Parathyroid adenoma (tissue), 2 donors: ENCODE results near the gene OVCH2.
A peak's percentile ranks its signal among the peaks of the same experiment; 100 is the strongest.
"Not testable (repeated sequence)": the region's sequence is repeated elsewhere in the genome, so short reads cannot be mapped to it uniquely, and the experiment has no call there.

Experiments used
- H2AFZ ChIP-seq: fragments of 300-600 bp; sonication (generic); one replicate; pipeline ENCODE4 v1.7.0; 2017; ENCODE audit warnings: antibody characterized with exemption, mild to moderate bottlenecking
- H3K27ac ChIP-seq: fragments of 300-600 bp; sonication (generic); one replicate; pipeline ENCODE4 v1.7.0; 2017
- H3K27me3 ChIP-seq: fragments of 300-600 bp; sonication (generic); one replicate; pipeline ENCODE4 v1.7.0; 2017; ENCODE audit warnings: low read length; ENCODE audit not compliant: control insufficient read depth, insufficient read depth
- H3K36me3 ChIP-seq: fragments of 300-600 bp; sonication (generic); one replicate; pipeline ENCODE4 v1.7.0; 2017; ENCODE audit warnings: low read length; ENCODE audit not compliant: control insufficient read depth, insufficient read depth
- H3K4me1 ChIP-seq: fragments of 300-600 bp; sonication (generic); one replicate; pipeline ENCODE4 v1.7.0; 2017; ENCODE audit warnings: control low read depth
- H3K4me2 ChIP-seq: fragments of 300-600 bp; sonication (generic); one replicate; pipeline ENCODE4 v1.7.0; 2017; ENCODE audit warnings: low read length
- H3K4me3 ChIP-seq: fragments of 300-600 bp; sonication (generic); one replicate; pipeline ENCODE4 v1.7.0; 2017; ENCODE audit warnings: low read depth, low read length
- H3K79me2 ChIP-seq: fragments of 300-600 bp; sonication (generic); one replicate; pipeline ENCODE4 v1.7.0; 2017; ENCODE audit warnings: control low read depth
- H3K9ac ChIP-seq: fragments of 300-600 bp; sonication (generic); one replicate; pipeline ENCODE4 v1.7.0; 2017; ENCODE audit warnings: mild to moderate bottlenecking
- H3K9me3 ChIP-seq: fragments of 300-600 bp; sonication (generic); one replicate; pipeline ENCODE4 v1.7.0; 2017; ENCODE audit warnings: low read length; ENCODE audit not compliant: control insufficient read depth
- TF ChIP-seq, protein P1 (sequence below): fragments of 300-600 bp; sonication (generic); IDR thresholded peaks from one replicate; pipeline ENCODE4 v1.7.0; 2017; ENCODE audit warnings: antibody characterized with exemption, mild to moderate bottlenecking
- donor health status: primary hyperparathyroidism.

Gene OVCH2

DNA sequence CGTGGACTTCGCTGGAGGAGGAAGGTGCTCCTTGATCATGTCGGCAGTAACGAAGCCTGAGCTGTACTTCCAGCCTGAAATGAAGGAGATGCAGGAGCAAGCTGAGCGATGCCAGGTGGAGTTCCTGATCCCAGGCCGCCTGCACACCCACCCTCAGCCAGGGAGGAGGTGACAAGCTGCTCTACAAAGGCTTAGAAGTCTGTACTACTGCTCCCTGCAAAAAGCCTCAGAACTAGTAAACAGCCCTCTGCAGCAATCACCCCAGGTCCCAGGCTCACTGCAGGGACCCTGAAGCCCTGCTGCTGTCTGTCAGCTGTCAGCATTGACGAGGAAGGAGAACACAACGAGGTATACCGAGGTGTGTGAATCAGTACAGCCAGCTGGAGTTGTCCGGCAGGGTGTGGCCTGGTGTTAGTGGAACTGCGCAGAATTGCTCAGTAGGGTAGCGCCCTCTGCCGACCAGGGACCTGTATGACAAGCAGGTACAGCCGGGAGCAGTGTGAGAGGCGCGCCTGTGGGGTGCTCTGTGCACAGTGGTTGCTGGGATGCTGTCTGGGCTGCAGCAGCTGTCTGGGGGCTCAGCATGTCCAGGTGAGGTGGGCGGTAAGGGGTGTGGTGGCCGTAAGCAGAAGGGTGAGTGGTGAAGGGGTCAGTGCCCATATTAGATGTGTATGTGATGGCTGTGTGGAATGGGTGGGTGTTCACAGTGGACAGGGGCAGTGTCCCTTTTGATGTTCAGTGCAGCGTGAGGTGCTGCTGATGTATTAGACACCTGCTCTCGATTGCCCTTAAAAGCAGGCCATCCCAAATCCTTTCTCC is 40.6 kb downstream of the OVCH2 start:
- no peaks in the 10 kb centered on the region for H3K9me3 ChIP-seq
- peak overlapping the region; percentile 61 for H3K27ac ChIP-seq
- H2AFZ ChIP-seq, result no peak overlapping the region
- no peak overlapping the region for H3K4me3 ChIP-seq
- peaks cover 21% of the 10 kb centered on the region for H3K4me1 ChIP-seq
- no peaks in the 10 kb centered on the region for H3K79me2 ChIP-seq
- no peaks in the 10 kb centered on the region for H3K27me3 ChIP-seq
- TF ChIP-seq, protein P1, sequence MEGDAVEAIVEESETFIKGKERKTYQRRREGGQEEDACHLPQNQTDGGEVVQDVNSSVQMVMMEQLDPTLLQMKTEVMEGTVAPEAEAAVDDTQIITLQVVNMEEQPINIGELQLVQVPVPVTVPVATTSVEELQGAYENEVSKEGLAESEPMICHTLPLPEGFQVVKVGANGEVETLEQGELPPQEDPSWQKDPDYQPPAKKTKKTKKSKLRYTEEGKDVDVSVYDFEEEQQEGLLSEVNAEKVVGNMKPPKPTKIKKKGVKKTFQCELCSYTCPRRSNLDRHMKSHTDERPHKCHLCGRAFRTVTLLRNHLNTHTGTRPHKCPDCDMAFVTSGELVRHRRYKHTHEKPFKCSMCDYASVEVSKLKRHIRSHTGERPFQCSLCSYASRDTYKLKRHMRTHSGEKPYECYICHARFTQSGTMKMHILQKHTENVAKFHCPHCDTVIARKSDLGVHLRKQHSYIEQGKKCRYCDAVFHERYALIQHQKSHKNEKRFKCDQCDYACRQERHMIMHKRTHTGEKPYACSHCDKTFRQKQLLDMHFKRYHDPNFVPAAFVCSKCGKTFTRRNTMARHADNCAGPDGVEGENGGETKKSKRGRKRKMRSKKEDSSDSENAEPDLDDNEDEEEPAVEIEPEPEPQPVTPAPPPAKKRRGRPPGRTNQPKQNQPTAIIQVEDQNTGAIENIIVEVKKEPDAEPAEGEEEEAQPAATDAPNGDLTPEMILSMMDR, result peak; percentile 81
- H3K36me3 ChIP-seq, result no peaks in the 10 kb centered on the region
- no peak overlapping the region for H3K9ac ChIP-seq
- H3K4me2 ChIP-seq, result no peak overlapping the region

- H3K4me1 ChIP-seq, result peaks cover 17% of the 10 kb centered on the region
- TF ChIP-seq, protein P1, result no peak
- no peaks in the 10 kb centered on the region for H3K27me3 ChIP-seq
- H3K4me2 ChIP-seq, result no peak overlapping the region
- H3K79me2 ChIP-seq, result no peaks in the 10 kb centered on the region
- no peaks in the 10 kb centered on the region for H3K9me3 ChIP-seq
- H3K27ac ChIP-seq, result no peak overlapping the region
- H3K9ac ChIP-seq, result no peak overlapping the region
- no peak overlapping the region for H2AFZ ChIP-seq
- H3K4me3 ChIP-seq, result no peak overlapping the region
- H3K36me3 ChIP-seq, result no peaks in the 10 kb centered on the region
These were observed 41.4 kb downstream of the OVCH2 start for GRCh38 chr11:7664867-7665266.

DNA sequence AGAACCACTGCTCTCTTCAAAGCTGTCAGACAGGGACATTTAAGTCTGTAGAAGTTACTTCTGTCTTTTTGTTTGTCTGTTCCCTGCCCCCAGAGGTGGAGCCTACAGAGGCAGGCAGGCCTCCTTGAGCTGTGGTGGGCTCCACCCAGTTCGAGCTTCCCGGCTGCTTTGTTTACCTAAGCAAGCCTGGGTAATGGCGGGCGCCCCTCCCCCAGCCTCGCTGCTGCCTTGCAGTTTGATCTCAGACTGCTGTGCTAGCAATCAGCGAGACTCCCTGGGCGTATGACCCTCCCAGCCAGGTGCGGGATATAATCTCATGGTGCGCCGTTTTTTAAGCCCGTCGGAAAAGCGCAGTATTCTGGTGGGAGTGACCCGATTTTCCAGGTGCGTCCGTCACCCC is 42.7 kb downstream of the OVCH2 start:
- H3K27ac ChIP-seq, H3K36me3 ChIP-seq, H3K9me3 ChIP-seq, H3K4me2 ChIP-seq, H3K9ac ChIP-seq, H3K27me3 ChIP-seq, H3K79me2 ChIP-seq, H3K4me3 ChIP-seq, H2AFZ ChIP-seq: not testable (repeated sequence)
- H3K4me1 ChIP-seq, result peaks cover 16% of the 10 kb centered on the region

- Histone ChIP-seq H3K4me1 (peaks cover 12% of the 10 kb centered on the region), H2AFZ (no peak overlapping the region), H3K27ac (peak overlapping the region; percentile 88), H3K79me2 (no peaks in the 10 kb centered on the region), H3K36me3 (no peaks in the 10 kb centered on the region), H3K9me3 (no peaks in the 10 kb centered on the region), H3K27me3 (no peaks in the 10 kb centered on the region), H3K4me3 (no peak overlapping the region), H3K4me2 (no peak overlapping the region), H3K9ac (no peak overlapping the region)
- TF ChIP-seq, protein P1, result peak; percentile 41
These were observed 48.8 kb downstream of the OVCH2 start for GRCh38 chr11:7657306-7658025.

- Histone ChIP-seq H3K79me2 (no peaks in the 10 kb centered on the region), H3K27ac (peak overlapping the region; percentile 88), H3K9ac (no peak overlapping the region), H3K4me3 (no peak overlapping the region), H3K9me3 (no peaks in the 10 kb centered on the region), H3K36me3 (no peaks in the 10 kb centered on the region), H3K4me2 (no peak overlapping the region), H3K27me3 (no peaks in the 10 kb centered on the region), H2AFZ (no peak overlapping the region), H3K4me1 (peaks cover 12% of the 10 kb centered on the region)
- TF ChIP-seq, protein P1, result no peak
These were observed 49.6 kb downstream of the OVCH2 start for GRCh38 chr11:7656704-7657103.
